CD14-positive monocyte (primary cell): ENCODE measurements around the gene PPP1R10. TPM values are rescaled to one million over a fixed set of nuclear protein-coding genes. Genes with fewer than 3 reads are reported as not detected.

Experiments used
- DNase-seq, 3 donors: peaks; one replicate each; pipeline ENCODE4 v3.0.0-alpha.2; 2011 to 2022
- H2AFZ ChIP-seq: 2 replicates; pipeline ENCODE4 v1.6.0; 2012; ENCODE audit warnings: mild to moderate bottlenecking, low read depth, low read length, inconsistent platforms; ENCODE audit not compliant: insufficient read depth, poor library complexity, severe bottlenecking
- H3K27ac ChIP-seq, 2 donors: 1 replicate in 1 of 2; 2 replicates in 1 of 2; pipeline ENCODE4 v1.5.1; 2012 to 2013; ENCODE audit warnings: low read length in 2 of 2, control low read depth in 1 of 2, inconsistent platforms in 1 of 2, low read depth in 1 of 2, mild to moderate bottlenecking in 1 of 2
- H3K27me3 ChIP-seq, 2 donors: one replicate each; pipeline versions ENCODE4 v1.6.0 to v1.6.1; 2011 to 2013; ENCODE audit warnings: low read length in 2 of 2; ENCODE audit not compliant: control insufficient read depth in 2 of 2, insufficient read depth in 2 of 2
- H3K36me3 ChIP-seq, 2 donors: replicated peaks in 1 of 2; 1 replicate in 1 of 2; 2 replicates in 1 of 2; pipeline versions ENCODE4 v1.5.1 to v1.6.1; 2012 to 2013; ENCODE audit warnings: low read length in 2 of 2, control low read depth in 1 of 2, inconsistent platforms in 1 of 2, mild to moderate bottlenecking in 1 of 2; ENCODE audit not compliant: insufficient read depth in 2 of 2, control insufficient read depth in 1 of 2
- H3K4me1 ChIP-seq, 2 donors: 1 replicate in 1 of 2; 2 replicates in 1 of 2; pipeline versions ENCODE4 v1.5.1 to v1.6.1; 2012 to 2013; ENCODE audit warnings: low read length in 2 of 2, control low read depth in 1 of 2, inconsistent platforms in 1 of 2, mild to moderate bottlenecking in 1 of 2, moderate library complexity in 1 of 2; ENCODE audit not compliant: insufficient read depth in 2 of 2, control insufficient read depth in 1 of 2
- H3K4me2 ChIP-seq: replicated peaks from 2 replicates; pipeline ENCODE3; 2012; ENCODE audit warnings: low read length, moderate library complexity, mild to moderate bottlenecking; ENCODE audit not compliant: poor library complexity, severe bottlenecking; ENCODE audit errors: extremely low read depth
- H3K4me3 ChIP-seq, 3 experiments: fragments of 200-600 bp in 1 of 3; sonication (generic) in 1 of 3; replicated peaks in 1 of 3; 1 replicate in 2 of 3; 2 replicates in 1 of 3; pipeline ENCODE4 v1.5.1; 2011 to 2013; ENCODE audit warnings: low read length in 3 of 3, mild to moderate bottlenecking in 3 of 3, control low read depth in 2 of 3, low read depth in 2 of 3, inconsistent platforms in 1 of 3, moderate library complexity in 1 of 3
- H3K79me2 ChIP-seq: 2 replicates; pipeline ENCODE4 v1.6.0; 2012; ENCODE audit warnings: mild to moderate bottlenecking, control low read depth, inconsistent platforms, low read length, moderate library complexity; ENCODE audit not compliant: insufficient read depth
- H3K9ac ChIP-seq: 2 replicates; pipeline ENCODE4 v1.6.0; 2017; ENCODE audit warnings: low read length, mild to moderate bottlenecking; ENCODE audit not compliant: insufficient read depth, poor library complexity, severe bottlenecking
- H3K9me3 ChIP-seq, 2 donors: replicated peaks in 1 of 2; 1 replicate in 1 of 2; 2 replicates in 1 of 2; pipeline versions ENCODE4 v1.5.1 to v1.6.1; 2012 to 2013; ENCODE audit warnings: low read length in 2 of 2, control low read depth in 1 of 2; ENCODE audit not compliant: control insufficient read depth in 1 of 2, insufficient read depth in 1 of 2
- H4K20me1 ChIP-seq: 2 replicates; pipeline ENCODE4 v1.6.0; 2012; ENCODE audit warnings: mild to moderate bottlenecking, low read length, control low read depth, moderate library complexity; ENCODE audit not compliant: insufficient read depth
- H3K27ac Mint-ChIP-seq, 7 donors: one replicate each; pipeline ENCODE4 v1.8.0; 2020; ENCODE audit warnings: mild to moderate bottlenecking in 7 of 7, mixed read lengths in 7 of 7, moderate library complexity in 6 of 7, inconsistent platforms in 2 of 7
- H3K27me3 Mint-ChIP-seq, 3 donors: one replicate each; pipeline ENCODE4 v1.8.0; 2021 to 2022; ENCODE audit warnings: low read depth in 3 of 3, mild to moderate bottlenecking in 3 of 3, mixed read lengths in 3 of 3, moderate library complexity in 3 of 3, inconsistent platforms in 1 of 3
- H3K36me3 Mint-ChIP-seq, 2 donors: one replicate each; pipeline ENCODE4 v1.8.0; 2020; ENCODE audit warnings: mixed read lengths in 2 of 2, inconsistent platforms in 1 of 2, mild to moderate bottlenecking in 1 of 2
- H3K4me1 Mint-ChIP-seq: one replicate; pipeline ENCODE4 v1.8.0; 2020; ENCODE audit warnings: mild to moderate bottlenecking, mixed read lengths
- H3K4me3 Mint-ChIP-seq, 2 donors: one replicate each; pipeline ENCODE4 v1.8.0; 2020; ENCODE audit warnings: mild to moderate bottlenecking in 2 of 2, mixed read lengths in 2 of 2, moderate library complexity in 1 of 2
- H3K9me3 Mint-ChIP-seq, 7 donors: one replicate each; pipeline ENCODE4 v1.8.0; 2020 to 2022; ENCODE audit warnings: mixed read lengths in 7 of 7, mild to moderate bottlenecking in 6 of 7, moderate library complexity in 6 of 7, inconsistent platforms in 2 of 7
- WGBS: methylation state at CpG from one replicate; pipeline ENCODE4 v1.1.5; 2013; ENCODE audit warnings: missing lambda C conversion rate; ENCODE audit not compliant: insufficient coverage; 5-methylcytosine and 5-hydroxymethylcytosine counted together
- intact Hi-C, 2 donors: fragments of 100-400 bp; cut with micrococcal nuclease; formaldehyde crosslinking; loops; one replicate each; pipeline versions ENCODE4 v1.15.0 to v1.15.1; 2023
- polyA plus RNA-seq, 3 donors: library from polyadenylated mRNA; depleted of rRNA in 1 of 3; unstranded in 2 of 3; stranded (reverse) in 1 of 3; fragments of 300-500 nt in 2 of 3; fragments of >200 nt in 1 of 3; fragmentation: Illumina TruSeq in 2 of 3; gene quantifications; 1 replicate in 2 of 3; 2 replicates in 1 of 3; pipeline ENCODE4 v1.2.3, GENCODE V29; 2012 to 2021
- TF ChIP-seq, protein P1 (sequence below): fragments of 200-600 bp; IDR thresholded peaks from one replicate; pipeline ENCODE4 v1.8.0; 2022; ENCODE audit warnings: antibody characterized with exemption, mild to moderate bottlenecking

The PPP1R10 gene
- polyA plus RNA-seq, 3 donors, result 9.5 to 18.3 (median 16.4) TPM

DNA sequence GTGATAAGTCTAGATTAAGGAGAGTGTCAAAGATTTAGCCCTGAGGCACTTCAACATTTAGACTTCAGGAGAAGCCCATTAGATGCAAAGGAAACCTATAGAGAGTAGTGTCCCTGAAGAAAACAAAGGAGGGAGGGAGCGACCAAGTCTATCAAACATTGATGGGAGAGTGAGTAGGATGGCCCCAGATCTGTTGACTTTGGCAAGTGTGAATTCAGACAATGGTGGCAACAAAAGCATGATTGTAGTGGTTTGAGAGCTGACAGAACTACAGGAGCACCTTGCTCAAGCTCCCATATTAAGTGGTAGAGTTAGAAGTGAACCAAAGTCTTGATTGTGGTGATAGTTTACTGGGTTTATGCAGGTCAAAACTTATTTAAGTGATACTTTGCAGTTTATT, 46.8 kb downstream of the PPP1R10 start:
- H3K9me3 ChIP-seq, result no peaks in the 10 kb centered on the region
- peaks cover 23 to 33% of the 10 kb centered on the region in 2 donors for H3K4me1 ChIP-seq
- peak overlapping the region; percentile 33 to 87 (median 79) for H3K4me3 ChIP-seq
- peaks cover 1 to 5% (median 3%) of the 10 kb centered on the region in 3 donors for H3K27me3 Mint-ChIP-seq
- peak overlapping the region; percentile 80 for H2AFZ ChIP-seq
- H3K9me3 Mint-ChIP-seq, result no peaks in the 10 kb centered on the region
- peaks cover 40% of the 10 kb centered on the region for H3K4me1 Mint-ChIP-seq
- H3K36me3 Mint-ChIP-seq, result peaks cover 9 to 17% of the 10 kb centered on the region in 2 donors
- H3K4me3 Mint-ChIP-seq, result peak overlapping the region; percentile 96 to 98
- H4K20me1 ChIP-seq, result peaks cover 37% of the 10 kb centered on the region
- H3K27ac ChIP-seq, result peak overlapping the region in 1 of 2 donors; percentile 97
- peak overlapping the region; percentile 98 to 100 (median 98) for H3K27ac Mint-ChIP-seq
- H3K9ac ChIP-seq, result peak overlapping the region; percentile 83
- H3K36me3 ChIP-seq, result peaks cover 0 to 17% of the 10 kb centered on the region in 2 donors
- no peaks in the 10 kb centered on the region for H3K27me3 ChIP-seq
- peak overlapping the region; percentile 92 for H3K4me2 ChIP-seq
- 100% methylated on average over 1 of the region's 1 CpG for WGBS
- intact Hi-C loops, result loop anchor here (2.0 kb wide), 2 partner anchors 13 to 47 kb away; partner anchors contain the start of genes GNL1 (in 2 of the 2), PRR3 (in 2 of the 2), MRPS18B (in 1 of the 2) and PPP1R10 (in 1 of the 2)
- peaks cover 40% of the 10 kb centered on the region for H3K79me2 ChIP-seq
- DNase-seq, result no peak
- TF ChIP-seq, protein P1, sequence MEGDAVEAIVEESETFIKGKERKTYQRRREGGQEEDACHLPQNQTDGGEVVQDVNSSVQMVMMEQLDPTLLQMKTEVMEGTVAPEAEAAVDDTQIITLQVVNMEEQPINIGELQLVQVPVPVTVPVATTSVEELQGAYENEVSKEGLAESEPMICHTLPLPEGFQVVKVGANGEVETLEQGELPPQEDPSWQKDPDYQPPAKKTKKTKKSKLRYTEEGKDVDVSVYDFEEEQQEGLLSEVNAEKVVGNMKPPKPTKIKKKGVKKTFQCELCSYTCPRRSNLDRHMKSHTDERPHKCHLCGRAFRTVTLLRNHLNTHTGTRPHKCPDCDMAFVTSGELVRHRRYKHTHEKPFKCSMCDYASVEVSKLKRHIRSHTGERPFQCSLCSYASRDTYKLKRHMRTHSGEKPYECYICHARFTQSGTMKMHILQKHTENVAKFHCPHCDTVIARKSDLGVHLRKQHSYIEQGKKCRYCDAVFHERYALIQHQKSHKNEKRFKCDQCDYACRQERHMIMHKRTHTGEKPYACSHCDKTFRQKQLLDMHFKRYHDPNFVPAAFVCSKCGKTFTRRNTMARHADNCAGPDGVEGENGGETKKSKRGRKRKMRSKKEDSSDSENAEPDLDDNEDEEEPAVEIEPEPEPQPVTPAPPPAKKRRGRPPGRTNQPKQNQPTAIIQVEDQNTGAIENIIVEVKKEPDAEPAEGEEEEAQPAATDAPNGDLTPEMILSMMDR, result no peak

DNA sequence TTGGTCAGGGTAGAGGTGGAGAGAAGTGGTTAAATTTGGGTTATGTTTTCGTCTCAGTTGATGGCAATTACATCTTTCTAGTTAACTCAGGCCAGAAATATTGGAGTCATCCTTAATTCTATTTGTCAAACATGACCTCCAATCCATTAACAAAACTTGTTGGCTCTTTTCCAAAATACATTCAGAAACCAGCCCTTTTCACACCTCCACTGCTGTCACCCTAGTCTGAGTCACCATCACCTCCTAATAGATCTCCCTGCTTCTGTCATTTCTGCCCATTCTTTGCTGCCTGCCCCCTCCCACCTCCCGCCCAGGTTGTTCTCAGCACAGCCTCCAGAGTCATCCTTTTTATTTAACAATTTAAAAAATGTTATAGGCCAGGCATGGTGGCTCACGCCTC, 48.8 kb downstream of the PPP1R10 start:
- H3K4me1 Mint-ChIP-seq, result peaks cover 31% of the 10 kb centered on the region
- WGBS, result no CpG with 5 or more reads among the region's 3 CpGs
- no peak for DNase-seq

More for the DNA sequence above, 48.8 kb downstream of the PPP1R10 start:
- Mint-ChIP-seq H3K27ac (no peak overlapping the region), H3K27me3 (peaks cover 1 to 5% (median 3%) of the 10 kb centered on the region in 3 donors), H3K9me3 (no peaks in the 10 kb centered on the region), H3K4me3 (no peak overlapping the region), H3K36me3 (peaks cover 2 to 4% of the 10 kb centered on the region in 2 donors)
- intact Hi-C loops, result no loop called here
- H3K79me2 ChIP-seq, result peaks cover 20% of the 10 kb centered on the region
- H3K27ac ChIP-seq, result no peak overlapping the region
- TF ChIP-seq, protein P1, result no peak
- peaks cover 16% of the 10 kb centered on the region for H4K20me1 ChIP-seq
- H3K36me3 ChIP-seq, result peaks cover 0 to 3% of the 10 kb centered on the region in 2 donors
- no peak overlapping the region for H3K4me2 ChIP-seq
- no peaks in the 10 kb centered on the region for H3K27me3 ChIP-seq
- H3K9me3 ChIP-seq, result no peaks in the 10 kb centered on the region
- H3K9ac ChIP-seq, result no peak overlapping the region
- peaks cover 23 to 29% of the 10 kb centered on the region in 2 donors for H3K4me1 ChIP-seq
- no peak overlapping the region for H3K4me3 ChIP-seq
- H2AFZ ChIP-seq, result no peak overlapping the region
